Measurements from ENCODE around the gene DTWD2.

DNA sequence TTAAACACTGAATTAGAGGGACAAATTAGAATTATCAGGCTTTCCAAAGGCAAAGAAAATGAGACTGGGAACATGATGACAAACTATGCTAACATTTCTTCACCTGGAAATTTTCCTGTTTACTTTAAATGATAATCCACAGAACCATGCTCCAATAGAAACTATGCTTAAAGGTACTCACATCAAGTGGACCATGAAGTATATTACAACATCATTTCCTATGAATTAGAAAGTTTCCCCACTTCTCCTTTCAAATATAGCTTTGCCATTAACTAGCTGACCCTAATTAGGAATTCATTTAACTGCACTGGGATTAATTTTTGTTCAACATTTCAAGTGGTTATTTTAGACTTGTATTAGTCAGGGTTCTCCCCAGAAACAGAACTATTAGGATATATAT is 81.4 kb downstream of the DTWD2 start:
- TF ChIP-seq, protein P1, sequence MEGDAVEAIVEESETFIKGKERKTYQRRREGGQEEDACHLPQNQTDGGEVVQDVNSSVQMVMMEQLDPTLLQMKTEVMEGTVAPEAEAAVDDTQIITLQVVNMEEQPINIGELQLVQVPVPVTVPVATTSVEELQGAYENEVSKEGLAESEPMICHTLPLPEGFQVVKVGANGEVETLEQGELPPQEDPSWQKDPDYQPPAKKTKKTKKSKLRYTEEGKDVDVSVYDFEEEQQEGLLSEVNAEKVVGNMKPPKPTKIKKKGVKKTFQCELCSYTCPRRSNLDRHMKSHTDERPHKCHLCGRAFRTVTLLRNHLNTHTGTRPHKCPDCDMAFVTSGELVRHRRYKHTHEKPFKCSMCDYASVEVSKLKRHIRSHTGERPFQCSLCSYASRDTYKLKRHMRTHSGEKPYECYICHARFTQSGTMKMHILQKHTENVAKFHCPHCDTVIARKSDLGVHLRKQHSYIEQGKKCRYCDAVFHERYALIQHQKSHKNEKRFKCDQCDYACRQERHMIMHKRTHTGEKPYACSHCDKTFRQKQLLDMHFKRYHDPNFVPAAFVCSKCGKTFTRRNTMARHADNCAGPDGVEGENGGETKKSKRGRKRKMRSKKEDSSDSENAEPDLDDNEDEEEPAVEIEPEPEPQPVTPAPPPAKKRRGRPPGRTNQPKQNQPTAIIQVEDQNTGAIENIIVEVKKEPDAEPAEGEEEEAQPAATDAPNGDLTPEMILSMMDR (IDR thresholded peaks at IDR 0.05), result no peak
- no peak for TF ChIP-seq POLR2A (IDR thresholded peaks at IDR 0.05; ENCODE audit: low read depth)
- no peak for TF ChIP-seq POLR2AphosphoS5 (IDR thresholded peaks at IDR 0.05)
- TF ChIP-seq EP300 (IDR thresholded peaks at IDR 0.05), result no peak

All from esophagus muscularis mucosa (tissue), 4 donors.